Measurements from ENCODE around the gene JSRP1. TPM values are rescaled to one million over a fixed set of nuclear protein-coding genes. Genes with fewer than 3 reads are reported as not detected.

Gene JSRP1
- total and polyA plus RNA-seq, 4 donors, result 0.25 to 0.45 (median 0.39) TPM; not detected in 1

- Histone ChIP-seq H3K4me1 (ENCODE audit: control insufficient read depth in 4 of 4, insufficient read depth in 4 of 4, low read length in 3 of 4) (peaks cover 10 to 40% (median 17%) of the 10 kb centered on the region in 4 donors), H3K9ac (ENCODE audit: low read depth in 1 of 2, low read length in 2 of 2) (no peak overlapping the region), H3K27ac (ENCODE audit: low read depth in 1 of 2, low read length in 2 of 2) (no peak overlapping the region), H3K36me3 (ENCODE audit: control insufficient read depth in 4 of 4, insufficient read depth in 3 of 4, low read depth in 1 of 4, low read length in 3 of 4) (peaks cover 0 to 22% (median 10%) of the 10 kb centered on the region in 4 donors), H3K27me3 (ENCODE audit: control insufficient read depth in 4 of 4, insufficient read depth in 4 of 4, low read length in 3 of 4) (no peaks in the 10 kb centered on the region), H3K4me3 (ENCODE audit: low read depth in 1 of 3, low read length in 3 of 3) (no peak overlapping the region), H3K9me3 (ENCODE audit: control insufficient read depth in 4 of 4, low read length in 3 of 4) (no peaks in the 10 kb centered on the region)
- no peak for DNase-seq (ENCODE audit: low spot score)
- 98% methylated on average over 43 of the region's 43 CpGs for WGBS
- no peak for TF ChIP-seq GABPA (IDR thresholded peaks at IDR 0.05 in 1 of 2, conservative IDR thresholded peaks at IDR 0.05 in 1 of 2)
- no peak for TF ChIP-seq CTCF (IDR thresholded peaks at IDR 0.05; ENCODE audit: low read depth, low read length, missing input control)
These were observed 26.1 kb downstream of the JSRP1 start for GRCh38 chr19:2230033-2230531.

GRCh38 chr19:2229103-2230032 is 26.8 kb downstream of the JSRP1 start:
- DNase-seq (ENCODE audit: low spot score), result no peak

More at GRCh38 chr19:2229103-2230032, 26.8 kb downstream of the JSRP1 start:
- TF ChIP-seq SP1 (IDR thresholded peaks at IDR 0.05), result peak; percentile 46
- peak; percentile 64 to 85 for TF ChIP-seq RXRA (IDR thresholded peaks at IDR 0.05)
- TF ChIP-seq REST (IDR thresholded peaks at IDR 0.05), result no peak
- TF ChIP-seq ATF3 (IDR thresholded peaks at IDR 0.05), result no peak
- peak; percentile 72 to 93 for TF ChIP-seq HNF4A (conservative IDR thresholded peaks at IDR 0.05)
- Histone ChIP-seq H3K9me3 (ENCODE audit: control insufficient read depth in 4 of 4, low read length in 3 of 4) (no peaks in the 10 kb centered on the region), H3K36me3 (ENCODE audit: control insufficient read depth in 4 of 4, insufficient read depth in 3 of 4, low read depth in 1 of 4, low read length in 3 of 4) (peaks cover 0 to 26% (median 13%) of the 10 kb centered on the region in 4 donors), H3K4me3 (ENCODE audit: low read depth in 1 of 3, low read length in 3 of 3) (no peak overlapping the region), H3K4me1 (ENCODE audit: control insufficient read depth in 4 of 4, insufficient read depth in 4 of 4, low read length in 3 of 4) (peaks cover 7 to 36% (median 16%) of the 10 kb centered on the region in 4 donors), H3K27ac (ENCODE audit: low read depth in 1 of 2, low read length in 2 of 2) (peak overlapping the region; percentile 44 to 82), H3K9ac (ENCODE audit: low read depth in 1 of 2, low read length in 2 of 2) (no peak overlapping the region), H3K27me3 (ENCODE audit: control insufficient read depth in 4 of 4, insufficient read depth in 4 of 4, low read length in 3 of 4) (no peaks in the 10 kb centered on the region)
- WGBS, result 73% methylated on average over 45 of the region's 45 CpGs
